ENCODE results near the gene DCAF6. TPM values are rescaled to one million over a fixed set of nuclear protein-coding genes. Genes with fewer than 3 reads are reported as not detected.

DCAF6 gene
- total RNA-seq, 6 experiments from 2014 or later, result 52.5 to 59.4 (median 55.3) TPM

- Mint-ChIP-seq H3K9me3 (no peaks in the 10 kb centered on the region), H3K4me1 (ENCODE audit: low read depth) (no peaks in the 10 kb centered on the region), H3K27me3 (ENCODE audit: insufficient read depth) (no peaks in the 10 kb centered on the region), H3K27ac (no peak overlapping the region), H3K36me3 (ENCODE audit: low read depth) (peaks cover 43% of the 10 kb centered on the region), H3K4me3 (no peak overlapping the region)
- no peak for DNase-seq
- TF ChIP-seq CTCF (IDR thresholded peaks at IDR 0.05), result no peak
Measured at GRCh38 chr1:168001213-168001612, 64.7 kb downstream of the DCAF6 start.

- Mint-ChIP-seq H3K36me3 (ENCODE audit: low read depth) (peaks cover 49% of the 10 kb centered on the region), H3K27me3 (ENCODE audit: insufficient read depth) (no peaks in the 10 kb centered on the region; the same call in 1 of the 2 replicates), H3K27ac (no peak overlapping the region), H3K9me3 (no peaks in the 10 kb centered on the region), H3K4me1 (ENCODE audit: low read depth) (peaks cover 8% of the 10 kb centered on the region), H3K4me3 (no peak overlapping the region)
- no peak for DNase-seq
- no peak for TF ChIP-seq CTCF (IDR thresholded peaks at IDR 0.05)
Measured at GRCh38 chr1:168004531-168004930, 68.0 kb downstream of the DCAF6 start.

- Mint-ChIP-seq H3K27me3 (ENCODE audit: insufficient read depth) (no peaks in the 10 kb centered on the region; the same call in 1 of the 2 replicates), H3K4me3 (no peak overlapping the region), H3K4me1 (ENCODE audit: low read depth) (peaks cover 12% of the 10 kb centered on the region), H3K36me3 (ENCODE audit: low read depth) (peaks cover 44% of the 10 kb centered on the region), H3K9me3 (no peaks in the 10 kb centered on the region), H3K27ac (no peak overlapping the region)
- DNase-seq, result no peak
- TF ChIP-seq CTCF (IDR thresholded peaks at IDR 0.05), result no peak
Measured at GRCh38 chr1:168005529-168005928, 69.0 kb downstream of the DCAF6 start.

GRCh38 chr1:168007691-168008090 lies 71.2 kb downstream of the DCAF6 start:
- H3K27ac Mint-ChIP-seq, result no peak overlapping the region; the same call in 1 of the 2 replicates
- no peaks in the 10 kb centered on the region for H3K9me3 Mint-ChIP-seq

GRCh38 chr1:168008595-168008994 lies 72.1 kb downstream of the DCAF6 start:
- H3K36me3 Mint-ChIP-seq (ENCODE audit: low read depth), result peaks cover 42% of the 10 kb centered on the region
- no peaks in the 10 kb centered on the region for H3K9me3 Mint-ChIP-seq
- H3K27ac Mint-ChIP-seq, result no peak overlapping the region
- no peaks in the 10 kb centered on the region; the same call in 1 of the 2 replicates for H3K27me3 Mint-ChIP-seq (ENCODE audit: insufficient read depth)
- peaks cover 21% of the 10 kb centered on the region for H3K4me1 Mint-ChIP-seq (ENCODE audit: low read depth)
- no peak for TF ChIP-seq CTCF (IDR thresholded peaks at IDR 0.05)
- H3K4me3 Mint-ChIP-seq, result no peak overlapping the region
- no peak for DNase-seq

More at GRCh38 chr1:168007691-168008090, 71.2 kb downstream of the DCAF6 start:
- Mint-ChIP-seq H3K4me3 (no peak overlapping the region), H3K27me3 (ENCODE audit: insufficient read depth) (no peaks in the 10 kb centered on the region; the same call in 1 of the 2 replicates), H3K36me3 (ENCODE audit: low read depth) (peaks cover 40% of the 10 kb centered on the region), H3K4me1 (ENCODE audit: low read depth) (peaks cover 21% of the 10 kb centered on the region)
- no peak for DNase-seq
- TF ChIP-seq CTCF (IDR thresholded peaks at IDR 0.05), result no peak
